Measurements from ENCODE around the gene ZNF425.
A peak's percentile ranks its signal among the peaks of the same experiment; 100 is the strongest.
"Not testable (repeated sequence)": the region's sequence is repeated elsewhere in the genome, so short reads cannot be mapped to it uniquely, and the experiment has no call there.

Gene ZNF425

DNA sequence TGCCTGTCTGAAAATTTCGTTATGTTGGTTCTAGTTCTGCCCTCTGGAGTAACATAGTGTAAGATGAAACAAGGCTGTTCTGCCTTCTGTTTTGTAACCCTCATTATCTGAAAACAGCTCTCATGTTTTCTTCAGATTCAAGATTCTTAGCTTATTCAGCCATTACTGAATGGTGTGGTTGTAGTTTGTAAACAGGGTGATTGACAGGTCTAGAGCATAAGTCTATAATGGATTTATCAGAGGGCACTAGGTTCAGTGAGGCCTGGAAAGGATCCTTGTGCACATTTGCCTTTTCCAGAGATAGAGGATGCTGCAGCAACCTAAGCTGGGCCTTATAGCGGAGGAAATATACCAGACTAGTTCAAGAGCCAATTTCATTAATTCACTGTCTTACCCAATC, 27.2 kb upstream of the ZNF425 start:
- TF ChIP-seq Cebpa-rat (IDR thresholded peaks at IDR 0.05): no peak
- peaks cover 13% of the 10 kb centered on the region for H3K4me1 ChIP-seq
- H4K20me1 ChIP-seq: peaks cover 69% of the 10 kb centered on the region
- no peaks in the 10 kb centered on the region for H3K27me3 ChIP-seq
- no peak overlapping the region for H3K4me2 ChIP-seq
- H3K4me3 ChIP-seq: no peak overlapping the region
- peaks cover 70% of the 10 kb centered on the region for H3K36me3 ChIP-seq
- H3K9me3 ChIP-seq: no peaks in the 10 kb centered on the region
- H3K27ac ChIP-seq: no peak overlapping the region
- no peak overlapping the region for H3K9ac ChIP-seq

DNA sequence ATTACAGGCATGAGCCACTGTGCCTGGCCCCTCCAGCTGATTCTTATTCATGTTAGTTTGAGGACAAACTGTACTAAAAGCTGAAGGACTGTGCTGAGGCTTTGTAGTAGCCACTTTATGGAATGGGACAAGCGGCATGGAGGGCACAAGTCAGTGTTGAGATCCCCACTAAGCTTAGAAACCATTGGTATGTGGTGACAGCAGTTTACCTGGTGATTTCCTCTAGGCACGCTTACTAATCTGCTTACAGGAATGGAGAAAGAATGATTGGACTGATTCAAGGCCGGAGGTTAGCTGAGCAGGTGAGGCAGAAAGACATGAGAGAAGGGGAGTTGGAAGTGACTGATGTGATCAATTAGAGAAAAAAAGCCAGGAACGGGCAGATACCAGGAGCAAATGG, 24.9 kb upstream of the ZNF425 start:
- Histone ChIP-seq H3K9me3 (no peaks in the 10 kb centered on the region), H4K20me1 (peaks cover 71% of the 10 kb centered on the region), H3K9ac (no peak overlapping the region), H3K4me3 (no peak overlapping the region), H3K4me2 (no peak overlapping the region), H3K36me3 (peaks cover 46% of the 10 kb centered on the region), H3K4me1 (peaks cover 17% of the 10 kb centered on the region), H3K27me3 (no peaks in the 10 kb centered on the region), H3K27ac (no peak overlapping the region)
- TF ChIP-seq Cebpa-rat (IDR thresholded peaks at IDR 0.05): no peak

DNA sequence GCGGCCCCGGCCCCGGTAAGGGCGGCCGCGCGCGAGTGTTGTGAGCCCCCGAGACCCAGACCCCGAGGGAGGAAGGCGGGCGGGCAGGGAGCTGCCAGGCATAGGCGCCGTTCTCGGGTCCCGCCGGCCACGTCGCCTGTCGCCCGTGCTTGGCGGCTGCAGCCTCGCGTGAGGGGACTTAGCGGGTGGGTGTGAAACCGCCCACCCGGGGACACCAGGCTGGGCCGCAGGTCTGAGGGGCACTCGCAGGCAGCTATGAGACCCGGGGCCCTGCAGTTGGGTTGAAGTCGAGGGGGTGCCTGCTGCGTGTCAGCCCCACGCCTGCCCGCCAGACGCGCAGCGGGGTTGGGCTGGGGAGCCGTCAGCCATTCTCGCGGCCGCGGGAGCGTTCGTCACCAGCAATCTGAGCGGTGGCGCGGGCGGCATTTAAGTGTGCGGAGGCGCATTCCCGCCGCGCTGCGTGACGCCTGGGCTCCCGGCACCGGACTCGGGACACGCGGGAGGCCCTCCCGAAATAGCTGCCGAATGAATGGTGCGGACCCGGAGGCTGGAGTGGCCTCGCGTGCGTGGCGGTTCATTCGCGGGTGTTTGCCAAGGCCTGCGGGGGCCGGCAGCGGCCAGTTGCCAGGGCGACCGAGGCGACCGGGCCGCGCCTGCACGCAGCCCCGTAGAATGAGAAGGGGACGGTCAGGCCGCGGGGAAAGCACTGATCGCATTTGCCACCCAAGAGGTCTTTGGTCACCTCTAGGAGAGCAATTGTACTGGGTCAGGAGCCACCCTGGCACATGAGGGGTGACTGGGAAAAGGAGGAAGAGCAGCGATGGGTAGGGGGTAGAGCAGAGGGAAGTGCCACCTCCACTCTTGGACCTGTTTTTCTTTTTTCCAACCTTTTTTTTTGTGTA, 21.9 kb upstream of the ZNF425 start:
- Histone ChIP-seq H3K36me3 (peaks cover 19% of the 10 kb centered on the region), H4K20me1 (peaks cover 56% of the 10 kb centered on the region), H3K9ac (peak overlapping the region; percentile 95), H3K4me1 (peaks cover 37% of the 10 kb centered on the region), H3K4me3 (peak overlapping the region; percentile 87), H3K9me3 (no peaks in the 10 kb centered on the region), H3K27me3 (no peaks in the 10 kb centered on the region), H3K4me2 (peak overlapping the region; percentile 94), H3K27ac (peak overlapping the region; percentile 94)
- TF ChIP-seq Cebpa-rat (IDR thresholded peaks at IDR 0.05): no peak

DNA sequence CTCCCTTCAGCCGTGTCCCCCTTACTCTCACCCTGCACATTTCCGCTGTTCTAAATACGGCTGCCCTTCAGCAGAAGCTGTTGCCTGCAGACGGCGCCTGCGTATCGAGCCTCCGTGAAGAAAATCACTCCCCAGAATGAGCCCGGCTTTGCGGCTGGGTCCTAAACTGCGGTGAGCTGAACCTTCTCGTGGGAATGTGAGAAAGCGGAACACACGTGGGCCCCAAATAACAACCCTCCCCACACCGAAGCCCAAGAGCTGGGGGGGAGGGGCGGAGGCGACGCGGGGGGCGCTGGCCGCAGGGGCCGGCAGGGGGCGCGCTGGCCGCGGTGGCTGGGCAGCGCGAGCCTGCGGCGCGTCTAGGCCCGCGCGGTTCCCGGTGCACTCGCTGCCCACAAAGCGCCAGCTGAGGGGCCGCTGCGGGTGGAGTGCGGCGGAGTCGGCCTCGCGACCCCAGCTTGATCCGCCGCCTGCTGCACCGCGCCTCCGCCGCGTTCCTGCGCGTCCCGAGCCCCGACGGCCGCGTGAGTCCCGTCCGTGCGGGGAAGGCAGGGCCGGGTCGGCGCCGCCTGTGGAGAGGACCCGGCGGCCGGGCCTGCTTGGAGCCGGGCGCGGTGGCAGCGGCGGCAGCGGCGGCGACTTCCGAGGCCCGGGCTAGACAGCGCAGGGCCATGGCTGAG, 21.1 kb upstream of the ZNF425 start, which contains the start of gene ZNF398:
Gene ZNF398 (plus strand): TSS at position 382 of the 680 bp plus-strand sequence. CDS start 290 bp downstream, at position 672.
- peaks cover 37% of the 10 kb centered on the region for H3K4me1 ChIP-seq
- peak within 1 kb of the TSS; percentile 94 for H3K4me2 ChIP-seq
- H3K36me3 ChIP-seq: 0 out of 2 replicates have a peak, but pooled peaks cover 19% of the 10 kb centered on the region
- H3K9me3 ChIP-seq: no peaks in the 10 kb centered on the region
- H3K9ac ChIP-seq: peak within 1 kb of the TSS; percentile 95
- peaks cover 48% of the 10 kb centered on the region for H4K20me1 ChIP-seq
- no peak for TF ChIP-seq Cebpa-rat (IDR thresholded peaks at IDR 0.05)
- peak within 1 kb of the TSS; percentile 94 for H3K27ac ChIP-seq
- peak within 1 kb of the TSS; percentile 87 for H3K4me3 ChIP-seq
- no peaks in the 10 kb centered on the region for H3K27me3 ChIP-seq

DNA sequence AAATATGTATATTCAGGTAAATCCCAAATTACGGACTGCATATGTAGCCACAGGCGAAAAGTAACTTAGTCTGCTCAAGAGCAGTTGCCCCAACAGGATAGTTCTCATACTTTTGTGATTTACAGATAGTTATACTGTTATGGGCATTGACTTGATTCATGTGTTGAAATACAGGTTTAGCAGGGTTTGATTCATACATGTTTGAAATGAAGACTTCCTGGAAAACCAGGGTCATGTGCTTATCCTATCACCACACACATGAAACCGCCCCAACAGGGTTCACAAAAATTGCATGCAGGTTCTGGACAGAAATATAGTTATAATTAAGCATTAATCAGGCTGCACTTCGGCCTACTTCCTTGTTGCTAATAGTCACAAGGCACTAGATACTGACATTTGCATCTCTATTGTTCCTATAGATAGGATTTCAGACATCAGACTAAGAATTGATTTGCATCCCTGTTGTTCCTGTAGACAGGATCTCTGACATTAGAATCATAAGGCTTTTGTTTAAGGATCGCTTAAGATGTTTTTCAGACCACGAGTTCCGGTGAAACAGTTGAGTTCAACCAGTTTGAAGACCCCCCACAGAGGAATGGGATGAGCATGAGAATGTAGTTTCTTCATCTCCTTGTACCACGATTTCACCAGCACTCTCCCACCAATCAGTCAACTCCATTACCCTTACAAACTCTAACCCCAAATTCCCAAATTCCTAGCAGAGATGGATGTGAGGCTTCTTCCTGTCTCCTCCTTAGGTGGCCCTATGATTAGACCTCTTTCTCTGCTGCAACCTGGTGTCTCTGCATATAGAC, 19.1 kb upstream of the ZNF425 start:
- Histone ChIP-seq H3K27ac (peak overlapping the region; percentile 94), H3K27me3 (no peaks in the 10 kb centered on the region), H4K20me1 (peaks cover 28% of the 10 kb centered on the region), H3K4me1 (peaks cover 37% of the 10 kb centered on the region), H3K36me3 (0 out of 2 replicates have a peak, but pooled peaks cover 15% of the 10 kb centered on the region), H3K9me3 (no peaks in the 10 kb centered on the region), H3K4me3 (peak overlapping the region; percentile 87), H3K4me2 (peak overlapping the region; percentile 92), H3K9ac (peak overlapping the region; percentile 95)
- TF ChIP-seq Cebpa-rat (IDR thresholded peaks at IDR 0.05): no peak

DNA sequence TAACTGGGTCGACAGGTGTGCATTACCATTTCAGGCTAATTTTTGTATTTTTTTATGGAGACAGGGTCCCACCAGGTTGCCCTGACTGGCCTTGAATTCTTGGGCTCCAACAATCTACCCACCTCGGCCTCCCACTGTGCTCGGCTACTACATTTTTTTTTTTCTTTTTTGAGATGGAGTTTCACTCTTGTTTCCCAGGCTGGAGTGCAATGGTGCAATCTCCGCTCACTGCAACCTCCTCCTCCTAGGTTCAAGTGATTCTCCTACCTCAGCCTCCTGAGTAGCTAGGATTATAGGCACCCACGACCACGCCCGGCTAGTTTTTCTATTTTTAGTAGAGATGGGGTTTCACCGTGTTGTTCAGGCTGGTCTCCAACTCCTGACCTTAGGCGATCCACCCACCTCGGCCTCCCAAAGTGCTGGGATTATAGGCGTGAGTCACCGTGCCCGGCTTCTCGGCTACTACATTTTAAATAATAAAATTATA, 18.4 kb upstream of the ZNF425 start:
- not testable (repeated sequence) for H3K9ac ChIP-seq, H3K27me3 ChIP-seq, H3K9me3 ChIP-seq, H3K4me3 ChIP-seq, H3K27ac ChIP-seq
- Histone ChIP-seq H3K4me2 (peak overlapping the region; percentile 92), H4K20me1 (peaks cover 21% of the 10 kb centered on the region), H3K4me1 (peaks cover 36% of the 10 kb centered on the region), H3K36me3 (0 out of 2 replicates have a peak, but pooled peaks cover 12% of the 10 kb centered on the region)

DNA sequence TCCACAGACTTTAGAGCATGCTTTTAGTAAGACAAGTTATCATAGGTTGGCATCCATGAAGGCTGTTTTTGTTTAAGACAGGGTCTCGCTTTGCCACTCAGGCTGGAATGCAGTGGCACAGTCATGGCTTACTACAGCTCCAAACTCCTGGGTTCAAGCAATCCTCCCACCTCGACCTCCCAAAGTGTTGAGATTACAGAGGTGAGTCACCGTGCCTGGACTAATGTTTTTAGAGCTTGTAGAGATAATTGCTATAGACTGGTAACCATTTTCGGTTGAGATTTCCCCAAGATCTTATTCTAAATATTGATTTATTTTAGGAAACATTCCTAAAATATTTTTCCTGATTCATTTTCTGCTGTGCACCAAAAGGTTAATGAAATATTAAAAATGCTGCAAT, 15.8 kb upstream of the ZNF425 start:
- TF ChIP-seq Cebpa-rat (IDR thresholded peaks at IDR 0.05): no peak
- H3K9ac ChIP-seq: no peak overlapping the region
- H3K27ac ChIP-seq: no peak overlapping the region
- H3K9me3 ChIP-seq: no peaks in the 10 kb centered on the region
- no peak overlapping the region for H3K4me2 ChIP-seq
- no peaks in the 10 kb centered on the region for H3K27me3 ChIP-seq
- no peaks in the 10 kb centered on the region for H4K20me1 ChIP-seq
- peaks cover 23% of the 10 kb centered on the region for H3K4me1 ChIP-seq
- no peak overlapping the region for H3K4me3 ChIP-seq
- peaks cover 35% of the 10 kb centered on the region for H3K36me3 ChIP-seq

DNA sequence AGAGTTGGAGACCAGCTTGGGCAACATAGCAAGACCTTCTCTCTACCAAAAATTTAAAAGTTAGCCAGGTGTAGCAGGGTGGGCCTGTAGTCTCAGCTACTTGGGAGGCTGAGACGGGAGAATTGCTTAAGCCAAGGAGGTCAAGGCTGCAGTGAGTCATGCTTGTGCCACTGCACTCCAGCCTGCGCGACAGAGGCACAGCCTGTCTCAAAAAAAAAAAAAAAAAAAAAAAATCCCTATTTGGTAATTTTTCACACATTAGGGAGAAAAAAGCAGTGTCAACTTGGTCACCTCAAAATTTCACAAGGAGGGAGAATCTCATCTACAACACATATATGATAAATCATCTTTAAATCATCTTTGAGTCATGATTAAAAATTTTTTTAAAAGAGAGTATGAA, 14.7 kb upstream of the ZNF425 start:
- no peak overlapping the region for H3K9ac ChIP-seq

DNA sequence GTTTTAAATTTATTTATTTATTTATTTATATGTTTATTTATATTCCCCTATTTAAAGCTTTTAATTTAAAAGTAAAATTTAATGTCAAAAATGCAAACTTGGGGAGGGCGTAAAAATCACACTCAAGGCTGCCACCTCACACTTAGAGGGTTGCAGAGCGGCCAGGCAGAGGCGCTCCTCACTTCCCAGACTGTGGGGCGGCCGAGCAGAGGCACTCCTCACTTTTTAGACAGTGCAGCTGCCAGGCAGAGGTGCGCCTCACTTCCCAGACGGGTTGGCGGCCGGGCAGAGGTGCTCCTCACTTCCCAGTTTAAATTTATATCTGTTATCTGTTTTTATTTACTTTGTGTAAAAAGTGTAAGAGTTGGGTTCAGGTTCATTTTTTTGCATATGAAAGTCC, 10.0 kb upstream of the ZNF425 start:
- no peak overlapping the region for H3K4me3 ChIP-seq
- no peak overlapping the region for H3K9ac ChIP-seq
- H3K27me3 ChIP-seq: no peaks in the 10 kb centered on the region
- H3K36me3 ChIP-seq: peaks cover 80% of the 10 kb centered on the region
- no peak overlapping the region for H3K27ac ChIP-seq
- H3K9me3 ChIP-seq: peaks cover 17% of the 10 kb centered on the region
- no peak overlapping the region for H3K4me2 ChIP-seq
- H3K4me1 ChIP-seq: no peaks in the 10 kb centered on the region
- no peaks in the 10 kb centered on the region for H4K20me1 ChIP-seq
- TF ChIP-seq Cebpa-rat (IDR thresholded peaks at IDR 0.05): no peak

More for the DNA sequence above, 14.7 kb upstream of the ZNF425 start:
- Histone ChIP-seq H3K4me3 (no peak overlapping the region), H3K27ac (no peak overlapping the region), H3K27me3 (no peaks in the 10 kb centered on the region), H3K4me2 (no peak overlapping the region), H3K9me3 (no peaks in the 10 kb centered on the region), H3K36me3 (peaks cover 44% of the 10 kb centered on the region), H3K4me1 (peaks cover 19% of the 10 kb centered on the region), H4K20me1 (no peaks in the 10 kb centered on the region)
- TF ChIP-seq Cebpa-rat (IDR thresholded peaks at IDR 0.05): no peak

All from BLaER1 (cell line).